H1 (cell line): ENCODE results near the gene CRBN. TPM values are rescaled to one million over a fixed set of nuclear protein-coding genes. Genes with fewer than 3 reads are reported as not detected.

Experiments used
- CTCF ChIA-PET: fragments of 300-600 bp; sonication (Branson Sonifier 250); formaldehyde crosslinking; loops from one replicate; lab custom pipeline; 2021; ENCODE audit not compliant: partially characterized antibody; lab: Charles Lee
- POLR2A ChIA-PET: fragments of 300-600 bp; sonication (Branson Sonifier 250); formaldehyde crosslinking; loops from one replicate; lab custom pipeline; 2021; ENCODE audit warnings: inconsistent platforms; ENCODE audit not compliant: partially characterized antibody; lab: Charles Lee
- DNase-seq, 2 experiments: peaks; one replicate each; pipeline versions ENCODE4 v3.0.0 to v3.0.0-alpha.2; 2010 to 2022; ENCODE audit warnings: low spot score in 2 of 2, low read depth in 1 of 2, mixed read lengths in 1 of 2
- FAIRE-seq: peaks from 2 replicates; lab custom pipeline; 2011; peaks lifted over from hg19 to GRCh38; lab: Jason Lieb, UNC
- H2AFZ ChIP-seq: 2 replicates; pipeline ENCODE4 v1.8.1; 2012; ENCODE audit warnings: low read length, inconsistent platforms
- H2AK5ac ChIP-seq: 2 replicates; pipeline ENCODE4 v1.6.1; 2013; ENCODE audit warnings: low read depth, low read length
- H2BK120ac ChIP-seq: replicated peaks from 2 replicates; pipeline ENCODE3; 2013; ENCODE audit warnings: low read depth, low read length, inconsistent platforms
- H2BK12ac ChIP-seq: 2 replicates; pipeline ENCODE4 v1.6.1; 2013; ENCODE audit warnings: low read depth, low read length
- H2BK15ac ChIP-seq: 2 replicates; pipeline ENCODE4 v1.6.1; 2013; ENCODE audit warnings: low read length
- H2BK20ac ChIP-seq: 2 replicates; pipeline ENCODE4 v1.6.1; 2013; ENCODE audit warnings: low read length
- H2BK5ac ChIP-seq: 2 replicates; pipeline ENCODE4 v1.6.1; 2013; ENCODE audit warnings: low read depth, low read length
- H3K14ac ChIP-seq: 2 replicates; pipeline ENCODE4 v1.6.1; 2013; ENCODE audit warnings: inconsistent platforms; ENCODE audit not compliant: insufficient read length
- H3K18ac ChIP-seq: 2 replicates; pipeline ENCODE4 v1.6.1; 2013; ENCODE audit warnings: low read length; ENCODE audit errors: extremely low read depth
- H3K23ac ChIP-seq: 2 replicates; pipeline ENCODE4 v1.6.1; 2013; ENCODE audit warnings: inconsistent platforms; ENCODE audit not compliant: insufficient read length
- H3K23me2 ChIP-seq: 2 replicates; pipeline ENCODE4 v1.6.1; 2013; ENCODE audit warnings: low read depth, low read length
- H3K27ac ChIP-seq: 2 replicates; pipeline ENCODE4 v1.6.1; 2011; ENCODE audit warnings: low read depth, low read length, inconsistent platforms
- H3K27me3 ChIP-seq, 4 experiments: replicated peaks in 1 of 4; 1 replicate in 1 of 4; 2 replicates in 3 of 4; pipeline versions ENCODE4 v1.6.1 to v1.8.1; 2011 to 2013; ENCODE audit warnings: low read length in 3 of 4, mild to moderate bottlenecking in 3 of 4, inconsistent platforms in 2 of 4, mixed read lengths in 2 of 4, moderate library complexity in 1 of 4; ENCODE audit not compliant: control insufficient read depth in 3 of 4, insufficient read depth in 3 of 4; ENCODE audit errors: extremely low read depth in 1 of 4
- H3K36me3 ChIP-seq, 4 experiments: 2 replicates each; pipeline versions ENCODE4 v1.6.1 to v1.8.1; 2011 to 2013; ENCODE audit warnings: mild to moderate bottlenecking in 4 of 4, low read length in 3 of 4, moderate library complexity in 2 of 4, control low read depth in 1 of 4, inconsistent platforms in 1 of 4; ENCODE audit not compliant: insufficient read depth in 4 of 4, control insufficient read depth in 2 of 4
- H3K4ac ChIP-seq: replicated peaks from 2 replicates; pipeline ENCODE3; 2013; ENCODE audit warnings: low read length, low read depth, mixed read lengths, inconsistent platforms; ENCODE audit not compliant: insufficient read length
- H3K4me1 ChIP-seq, 4 experiments: replicated peaks in 1 of 4; 1 replicate in 1 of 4; 2 replicates in 3 of 4; pipeline versions ENCODE4 v1.6.1 to v1.8.1; 2011 to 2013; ENCODE audit warnings: low read length in 3 of 4, inconsistent platforms in 2 of 4, mixed read lengths in 1 of 4; ENCODE audit not compliant: insufficient read depth in 4 of 4, control insufficient read depth in 3 of 4
- H3K4me2 ChIP-seq, 2 experiments: 2 replicates each; pipeline versions ENCODE4 v1.6.1 to v1.8.1; 2011 to 2013; ENCODE audit warnings: low read depth in 2 of 2, low read length in 2 of 2, control low read depth in 1 of 2, inconsistent platforms in 1 of 2, mild to moderate bottlenecking in 1 of 2; ENCODE audit not compliant: insufficient read depth in 1 of 2
- H3K4me3 ChIP-seq, 4 experiments: fragments of 200-600, 300-600 bp in 1 of 4; sonication (generic), shearing (Covaris generic), sonication (Bioruptor Twin) in 1 of 4; 2 replicates each; pipeline versions ENCODE4 v1.5.1 to v1.8.1; 2011 to 2016; ENCODE audit warnings: low read length in 4 of 4, low read depth in 3 of 4, control low read depth in 2 of 4, inconsistent platforms in 2 of 4, mild to moderate bottlenecking in 2 of 4, mixed read lengths in 1 of 4, moderate library complexity in 1 of 4; ENCODE audit not compliant: insufficient read depth in 2 of 4; ENCODE audit errors: extremely low read depth in 1 of 4
- H3K56ac ChIP-seq: replicated peaks from 2 replicates; pipeline ENCODE3; 2013; ENCODE audit warnings: low read depth, mild to moderate bottlenecking, mixed read lengths, low read length, inconsistent platforms; ENCODE audit not compliant: insufficient read length
- H3K79me1 ChIP-seq: 2 replicates; pipeline ENCODE4 v1.6.1; 2013; ENCODE audit warnings: low read depth, low read length, control low read depth
- H3K79me2 ChIP-seq, 2 experiments: 2 replicates each; pipeline versions ENCODE4 v1.6.1 to v1.8.1; 2012 to 2013; ENCODE audit warnings: low read length in 2 of 2, mild to moderate bottlenecking in 2 of 2, inconsistent platforms in 1 of 2; ENCODE audit not compliant: insufficient read depth in 2 of 2, control insufficient read depth in 1 of 2
- H3K9ac ChIP-seq, 4 experiments: replicated peaks in 1 of 4; 1 replicate in 1 of 4; 2 replicates in 3 of 4; pipeline versions ENCODE4 v1.6.1 to v1.8.1; 2011 to 2013; ENCODE audit warnings: low read depth in 3 of 4, low read length in 3 of 4, control low read depth in 2 of 4, mild to moderate bottlenecking in 2 of 4, moderate library complexity in 2 of 4, inconsistent platforms in 1 of 4; ENCODE audit errors: extremely low read depth in 1 of 4
- H3K9me3 ChIP-seq, 2 experiments: 2 replicates each; pipeline versions ENCODE4 v1.6.1 to v1.8.1; 2012 to 2013; ENCODE audit warnings: mild to moderate bottlenecking in 2 of 2, moderate library complexity in 2 of 2, control low read depth in 1 of 2, inconsistent platforms in 1 of 2, low read depth in 1 of 2, low read length in 1 of 2, mixed read lengths in 1 of 2; ENCODE audit not compliant: insufficient read depth in 2 of 2
- H4K20me1 ChIP-seq, 2 experiments: replicated peaks in 1 of 2; 2 replicates each; pipeline versions ENCODE3 to v1.8.1; 2011 to 2013; ENCODE audit warnings: inconsistent platforms in 2 of 2, low read length in 2 of 2, mild to moderate bottlenecking in 1 of 2; ENCODE audit not compliant: insufficient read depth in 2 of 2, control insufficient read depth in 1 of 2
- H4K5ac ChIP-seq: 2 replicates; pipeline ENCODE4 v1.6.1; 2013; ENCODE audit warnings: low read length, low read depth, mixed read lengths, inconsistent platforms; ENCODE audit not compliant: insufficient read length
- H4K8ac ChIP-seq: 2 replicates; pipeline ENCODE4 v1.8.0; 2013; ENCODE audit warnings: mild to moderate bottlenecking, moderate library complexity, low read length, inconsistent platforms; ENCODE audit not compliant: insufficient read depth; ENCODE audit errors: extremely low read depth
- H4K91ac ChIP-seq: replicated peaks from 2 replicates; pipeline ENCODE3; 2013; ENCODE audit warnings: low read length, mixed read lengths, inconsistent platforms; ENCODE audit not compliant: insufficient read length
- BCL11A ChIP-seq, 2 experiments: IDR thresholded peaks; one replicate each; pipeline ENCODE4 v1.6.1; 2011; ENCODE audit warnings: low read depth in 2 of 2, low read length in 2 of 2, mild to moderate bottlenecking in 2 of 2
- BRCA1 ChIP-seq: IDR thresholded peaks from 2 replicates; pipeline ENCODE4 v1.6.1; 2012; ENCODE audit warnings: low read depth, low read length, improper control_type of control experiment
- WGBS, 2 experiments: shearing (Covaris generic) in 1 of 2; methylation state at CpG; one replicate each; pipeline versions ENCODE4 v1.1.6 to v1.1.7; 2013 to 2015; ENCODE audit warnings: low lambda C conversion rate in 2 of 2, mixed read lengths in 2 of 2, inconsistent platforms in 1 of 2, low coverage in 1 of 2, missing lambda C conversion rate in 1 of 2; ENCODE audit not compliant: insufficient replicate concordance in 2 of 2, insufficient coverage in 1 of 2, insufficient read length in 1 of 2; ENCODE audit errors: extremely low coverage in 1 of 2, missing lambda C conversion rate in 1 of 2; 5-methylcytosine and 5-hydroxymethylcytosine counted together
- polyA plus RNA-seq, 7 experiments: library from polyadenylated mRNA; depleted of rRNA in 3 of 7; stranded (reverse) in 5 of 7; unstranded in 2 of 7; fragments of >200 nt in 5 of 7; fragments of 200-250 nt in 2 of 7; gene quantifications; 1 replicate in 5 of 7; 2 replicates in 1 of 7; 4 replicates in 1 of 7; pipeline versions ENCODE4 v1.2.1 to v1.2.3, GENCODE V29; 2011 to 2013; ENCODE audit warnings: missing spikeins in 2 of 7, mixed read lengths in 2 of 7
- total RNA-seq: library from RNA; stranded (reverse); fragmentation: NEBNext Ultra II Directional; extraction: Animal tissue kit (Norgen Biotek cat#: 25700); gene quantifications from 2 replicates; pipeline ENCODE4 v1.2.1, GENCODE V29; 2021

CRBN gene
- total and polyA plus RNA-seq, 2 of the 8 experiments (the other 6 are each of a cell fraction or from before 2014, with no cell fraction given) = 13.4 to 30.3 TPM

- Histone ChIP-seq H2AFZ (no peak overlapping the region), H2AK5ac (no peak overlapping the region), H3K4me1 (no peaks in the 10 kb centered on the region), H4K20me1 (peaks cover 0 to 12% of the 10 kb centered on the region in 2 experiments), H4K91ac (no peak overlapping the region)
- TF ChIP-seq BCL11A (IDR thresholded peaks at IDR 0.05; ENCODE audit: low read depth in 2 of 2, low read length in 2 of 2) (no peak), BRCA1 (no peak)
- TF ChIP-seq, all 59 proteins: peak for 0
- H2BK20ac ChIP-seq = no peak overlapping the region
- H3K4ac ChIP-seq = no peak overlapping the region
- no peak overlapping the region for H3K27ac ChIP-seq
- ChIA-PET POLR2A (interaction anchor here (1.3 kb wide), 1 partner anchor 8 kb away, joined by 4 read pairs; no protein-coding TSS in a partner anchor), CTCF (no interaction called here)
- no peak overlapping the region for H4K5ac ChIP-seq
- no peak overlapping the region for H3K14ac ChIP-seq
- peaks cover 6 to 64% (median 32%) of the 10 kb centered on the region in 4 experiments for H3K36me3 ChIP-seq
- H3K9ac ChIP-seq = no peak overlapping the region
- H3K27me3 ChIP-seq = no peaks in the 10 kb centered on the region
- WGBS, 2 experiments = 94% methylated on average over 6 of the region's 6 CpGs; no CpG with 5 or more reads in 1 of the 2 experiments
- FAIRE-seq (no peak), DNase-seq (no peak)
- no peak overlapping the region for H2BK15ac ChIP-seq
- H3K23me2 ChIP-seq = no peaks in the 10 kb centered on the region
- H3K23ac ChIP-seq = no peak overlapping the region
- no peak overlapping the region for H2BK120ac ChIP-seq
- H3K4me2 ChIP-seq = no peak overlapping the region
- H3K56ac ChIP-seq = no peak overlapping the region
- no peak overlapping the region for H2BK12ac ChIP-seq
- no peaks in the 10 kb centered on the region for H3K9me3 ChIP-seq
- H4K8ac ChIP-seq = no peak overlapping the region
- peaks cover 11% of the 10 kb centered on the region for H3K79me1 ChIP-seq
- no peak overlapping the region for H3K18ac ChIP-seq
- no peak overlapping the region for H2BK5ac ChIP-seq
- peaks cover 12 to 47% of the 10 kb centered on the region in 2 experiments for H3K79me2 ChIP-seq
- H3K4me3 ChIP-seq = no peak overlapping the region
These were observed 42.0 kb downstream of the CRBN start for GRCh38 chr3:3137526-3137925.
